K562 (cell line): Measurements from ENCODE around the gene CSF1R. TPM values are rescaled to one million over a fixed set of nuclear protein-coding genes. Genes with fewer than 3 reads are reported as not detected.

Source experiments
- ATAC-seq: fragments of 200-7000 bp; cut with Tn5 transposase; 3 replicates; pipeline ENCODE4 v1.9.1; 2020; ENCODE audit warnings: moderate library complexity
- BruUV-seq: library from RNA; stranded (reverse); fragments of 400-500 nt; replicated peaks from 2 replicates; lab custom pipeline; 2021; lab: Mats Ljungman, UMichigan
- CTCF ChIA-PET: fragments of 300-600 bp; formaldehyde crosslinking; extraction: SDS; loops from one replicate; lab custom pipeline; 2021; ENCODE audit warnings: low intra/inter-chr PET ratio; lab: Yijun Ruan, JAX
- POLR2A ChIA-PET: fragments of 300-600, 350-650 bp; sonication (Branson Sonifier 250); formaldehyde crosslinking; extraction: SDS; loops from one replicate; lab custom pipeline; 2021; ENCODE audit warnings: antibody characterized with exemption, inconsistent platforms; lab: Yijun Ruan, JAX
- DNase-seq, 4 experiments: peaks; one replicate each; pipeline versions ENCODE4 v3.0.0 to v3.0.0-alpha.2; 2011 to 2018; ENCODE audit warnings: low spot score in 3 of 4, mixed read lengths in 3 of 4; ENCODE audit errors: extremely low read depth in 1 of 4
- FAIRE-seq: peaks from 2 replicates; lab custom pipeline; 2011; peaks lifted over from hg19 to GRCh38; lab: Jason Lieb, UNC
- H2AFZ ChIP-seq: 2 replicates; pipeline ENCODE4 v1.6.0; 2011; ENCODE audit warnings: low read depth, low read length, control low read depth, inconsistent platforms
- H3K27ac ChIP-seq: fragments of 200-600 bp; 3 replicates; pipeline ENCODE4 v1.8.0; 2011; ENCODE audit warnings: low read depth, mild to moderate bottlenecking, control low read depth, inconsistent platforms, low read length, moderate library complexity, mixed read lengths; ENCODE audit errors: extremely low read depth
- H3K27me3 ChIP-seq, 2 experiments: fragments of 300-600 bp in 1 of 2; 2 replicates in 1 of 2; 3 replicates in 1 of 2; pipeline versions ENCODE4 v1.6.0 to v1.8.0; 2011; ENCODE audit warnings: inconsistent platforms in 2 of 2, low read length in 2 of 2, mild to moderate bottlenecking in 1 of 2, mixed read lengths in 1 of 2, moderate library complexity in 1 of 2; ENCODE audit not compliant: control insufficient read depth in 2 of 2, insufficient read depth in 2 of 2
- H3K36me3 ChIP-seq: fragments of 300-600 bp; 3 replicates; pipeline ENCODE4 v1.8.0; 2011; ENCODE audit warnings: mild to moderate bottlenecking, low read length, inconsistent platforms; ENCODE audit not compliant: control insufficient read depth, insufficient read depth
- H3K4me1 ChIP-seq, 2 experiments: fragments of 200-600 bp in 1 of 2; replicated peaks in 1 of 2; 2 replicates in 1 of 2; 3 replicates in 1 of 2; pipeline versions ENCODE4 v1.5.1 to v1.8.0; 2011; ENCODE audit warnings: inconsistent platforms in 2 of 2, low read length in 2 of 2, mild to moderate bottlenecking in 1 of 2, mixed read lengths in 1 of 2, moderate library complexity in 1 of 2; ENCODE audit not compliant: control insufficient read depth in 2 of 2, insufficient read depth in 2 of 2
- H3K4me2 ChIP-seq: 2 replicates; pipeline ENCODE4 v1.6.1; 2011; ENCODE audit warnings: low read length, control low read depth, inconsistent platforms, mixed read lengths; ENCODE audit not compliant: insufficient read depth
- H3K4me3 ChIP-seq: fragments of 200-600 bp; sonication (generic), shearing (Covaris generic); 2 replicates; pipeline ENCODE4 v1.5.1; 2016; ENCODE audit warnings: control low read depth, inconsistent platforms
- H3K79me2 ChIP-seq: fragments of 200-600 bp; 3 replicates; pipeline ENCODE4 v1.8.0; 2011; ENCODE audit warnings: low read length, inconsistent platforms; ENCODE audit not compliant: control insufficient read depth, insufficient read depth
- H3K9ac ChIP-seq, 2 experiments: 2 replicates each; pipeline versions ENCODE4 v1.6.0 to v1.6.1; 2011; ENCODE audit warnings: low read depth in 2 of 2, low read length in 2 of 2, control low read depth in 1 of 2, inconsistent platforms in 1 of 2, mild to moderate bottlenecking in 1 of 2, mixed read lengths in 1 of 2; ENCODE audit not compliant: insufficient read depth in 1 of 2
- H3K9me1 ChIP-seq: one replicate; pipeline ENCODE4 v1.6.0; 2011; ENCODE audit warnings: inconsistent platforms, mild to moderate bottlenecking, low read length, moderate library complexity; ENCODE audit not compliant: control insufficient read depth, insufficient read depth
- H3K9me3 ChIP-seq: replicated peaks from 2 replicates; pipeline ENCODE4 v1.5.1; 2011; ENCODE audit warnings: low read depth, low read length, inconsistent platforms; ENCODE audit not compliant: control insufficient read depth, insufficient read depth
- H4K20me1 ChIP-seq: replicated peaks from 2 replicates; pipeline ENCODE4 v1.6.1; 2011; ENCODE audit warnings: low read length, inconsistent platforms, mixed read lengths; ENCODE audit not compliant: control insufficient read depth, insufficient read depth
- ADNP ChIP-seq: fragments of 200-800 bp; sonication (Bioruptor generic); IDR thresholded peaks from 2 replicates; pipeline ENCODE4 v1.6.1; 2016; ENCODE audit warnings: missing genetic modification characterization, missing compliant biosample characterization
- GATAD2B ChIP-seq: fragments of 450-650 bp; IDR thresholded peaks from 2 replicates; pipeline ENCODE4 v1.6.1; 2017; ENCODE audit warnings: mild to moderate bottlenecking, borderline replicate concordance
- HDGF ChIP-seq: fragments of 450-650 bp; IDR thresholded peaks from 2 replicates; pipeline ENCODE4 v1.6.1; 2016
- ILK ChIP-seq: fragments of 450-650 bp; IDR thresholded peaks from 2 replicates; pipeline ENCODE4 v1.6.1; 2016; ENCODE audit warnings: missing genetic modification characterization, low read depth, mild to moderate bottlenecking, missing compliant biosample characterization, moderate library complexity, borderline replicate concordance
- POLR2G ChIP-seq: fragments of 200-400 bp; formaldehyde crosslinking; IDR thresholded peaks from 2 replicates; pipeline ENCODE4 v1.6.1; 2017; ENCODE audit warnings: low read depth, mild to moderate bottlenecking, antibody characterized with exemption, low read length, moderate library complexity
- SIN3A ChIP-seq, 2 experiments: fragments of 150-350 bp in 1 of 2; IDR thresholded peaks; 2 replicates each; pipeline ENCODE4 v1.6.1; 2011 to 2016; ENCODE audit warnings: borderline replicate concordance in 2 of 2, low read depth in 2 of 2, low read length in 2 of 2, mild to moderate bottlenecking in 2 of 2, moderate library complexity in 2 of 2; ENCODE audit not compliant: control insufficient read depth in 1 of 2
- SMARCA4 ChIP-seq: fragments of 450-650 bp; IDR thresholded peaks from 2 replicates; pipeline ENCODE4 v1.6.1; 2016
- ZNF121 ChIP-seq: sonication (generic); formaldehyde crosslinking; conservative IDR thresholded peaks from 2 replicates; pipeline ENCODE4 v1.8.0; 2022; ENCODE audit warnings: missing genetic modification reagents
- ZNF717 ChIP-seq: fragments of 250-450 bp; sonication (Bioruptor Pico); IDR thresholded peaks from 2 replicates; pipeline ENCODE4 v1.5.0; 2021
- WGBS: fragments of 100-300 bp; shearing (Covaris generic); methylation state at CpG from one replicate; pipeline ENCODE4 v1.1.6; 2016; ENCODE audit warnings: low coverage, mixed read lengths; ENCODE audit not compliant: insufficient coverage; ENCODE audit errors: missing lambda C conversion rate; 5-methylcytosine and 5-hydroxymethylcytosine counted together
- in situ Hi-C: fragments of 300-500 bp; cut with MboI; formaldehyde crosslinking; loops from 4 replicates; pipeline ENCODE4 v1.15.0; 2018; ENCODE audit warnings: inconsistent platforms, mixed read lengths
- intact Hi-C: fragments of 100-400 bp; cut with micrococcal nuclease; formaldehyde crosslinking; loops from 2 replicates; pipeline ENCODE4 v1.14.2; 2022
- polyA plus RNA-seq, 8 experiments: library from polyadenylated mRNA; depleted of rRNA in 4 of 8; stranded (reverse) in 5 of 8; unstranded in 3 of 8; fragments of >200 nt; fragmentation: Nextera tagmentation in 2 of 8; fragmentation: Illumina TruSeq in 1 of 8; extraction: Ambion mirVana in 2 of 8; extraction: Trizol in 1 of 8; gene quantifications; 2 replicates each; pipeline versions ENCODE4 v1.2.1 to v1.2.3, GENCODE V29; 2011 to 2014; ENCODE audit warnings: inconsistent platforms in 1 of 8, missing spikeins in 1 of 8
- total RNA-seq, 7 experiments: library from RNA; depleted of rRNA in 6 of 7; stranded (reverse); fragments of >200 nt in 6 of 7; fragmentation: Illumina TruSeq in 2 of 7; extraction: Trizol in 2 of 7; gene quantifications; 2 replicates each; pipeline versions ENCODE4 v1.2.1 to v1.2.3, GENCODE V29; 2011 to 2021; ENCODE audit warnings: low replicate concordance in 1 of 7
- TF ChIP-seq, protein P1 (sequence below): fragments of 250-450 bp; sonication (Bioruptor Pico); IDR thresholded peaks from 2 replicates; pipeline ENCODE4 v1.5.0; 2021; ENCODE audit warnings: mild to moderate bottlenecking, moderate library complexity

The CSF1R gene
- total and polyA plus RNA-seq, 9 of the 15 experiments (the other 6 are each of a cell fraction or from before 2014, with no cell fraction given), result 0.03 to 0.64 (median 0.20) TPM; not detected in 6

DNA sequence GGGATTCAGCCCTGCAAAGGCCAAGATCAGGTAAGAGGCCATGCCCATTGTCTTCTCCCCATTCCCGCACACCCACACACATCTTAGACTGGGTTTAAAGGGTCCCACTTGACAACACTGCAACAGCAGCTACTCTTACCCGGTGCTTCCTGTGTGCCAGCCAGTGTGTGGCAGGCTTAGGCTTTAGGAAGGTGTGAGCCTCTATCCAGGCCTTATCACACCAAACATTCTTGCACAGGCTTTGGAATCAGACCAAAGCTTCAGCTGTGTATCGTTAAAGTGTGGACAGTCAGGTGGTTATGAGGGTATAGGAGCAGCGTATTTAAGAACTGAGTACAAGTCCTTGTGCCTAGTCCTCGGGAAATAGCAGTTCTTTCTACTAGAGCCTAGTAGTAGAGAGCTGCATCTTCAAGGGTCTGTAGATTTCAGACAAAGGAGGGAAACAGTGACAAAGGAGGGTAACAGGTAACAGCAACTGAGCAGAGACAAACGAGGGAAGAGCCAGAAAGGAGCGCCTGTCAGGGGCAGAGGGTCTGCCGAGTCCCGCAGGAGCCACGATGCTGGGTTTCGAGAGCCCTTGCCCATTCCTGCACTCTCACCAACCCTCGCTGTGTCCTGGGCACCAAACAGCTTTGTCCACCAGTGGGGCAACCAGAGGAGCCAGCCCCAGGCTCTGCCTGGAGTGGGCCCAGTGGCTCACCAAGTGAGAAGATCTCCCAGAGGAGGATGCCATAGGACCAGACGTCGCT, 30.9 kb downstream of the CSF1R start (continued):
- TF ChIP-seq, protein P1, sequence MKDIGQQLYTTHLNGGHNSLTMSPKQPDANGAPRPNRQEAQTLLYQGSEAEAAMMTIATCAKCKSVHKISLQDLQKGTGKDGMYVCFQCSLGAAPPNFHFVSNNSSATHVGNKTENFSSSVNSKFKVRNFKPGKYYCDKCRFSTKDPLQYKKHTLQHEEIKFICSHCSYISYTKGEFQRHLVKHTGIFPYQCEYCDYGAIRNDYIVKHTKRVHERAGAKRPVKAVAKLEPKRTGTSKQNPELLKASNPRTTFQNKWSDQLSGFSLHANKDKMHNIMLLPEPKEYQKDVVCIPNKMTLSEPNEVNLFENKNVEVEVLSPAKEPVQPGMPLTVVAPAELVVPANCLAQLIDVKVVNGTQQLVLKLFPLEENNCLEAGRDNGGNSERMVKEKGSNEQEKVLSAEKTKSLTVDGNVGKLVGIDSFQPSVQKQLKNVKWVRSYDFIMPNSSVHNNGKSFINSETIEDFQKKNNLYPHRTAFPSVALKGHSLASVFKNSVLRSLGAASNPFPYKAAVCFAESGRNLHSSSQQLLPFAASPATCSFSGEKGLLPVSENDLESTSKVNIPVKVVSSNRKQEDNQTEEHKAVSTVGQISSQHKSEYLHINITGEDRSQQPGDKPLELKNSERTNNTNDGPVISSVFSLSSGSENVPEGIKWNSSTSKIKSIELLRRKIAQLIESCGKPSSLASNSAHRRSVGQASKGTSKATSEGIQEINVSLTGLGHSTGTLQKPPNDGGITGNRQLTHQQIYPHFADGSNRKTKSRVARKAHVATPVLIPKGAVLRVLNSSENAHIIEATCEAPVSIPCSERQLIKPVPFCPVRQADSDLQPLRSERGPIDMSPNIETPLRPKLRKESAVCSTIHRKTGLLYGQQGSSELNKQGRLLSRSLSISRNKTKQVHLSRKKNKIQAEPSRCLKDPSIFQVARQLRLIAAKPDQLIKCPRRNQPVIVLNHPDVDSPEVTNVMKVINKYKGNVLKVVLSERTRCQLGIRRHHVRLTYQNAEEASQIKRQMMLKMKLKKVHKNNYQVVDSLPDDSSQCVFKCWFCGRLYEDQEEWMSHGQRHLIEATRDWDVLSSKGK, result no peak
- TF ChIP-seq ZNF717, result no peak
- no peak for TF ChIP-seq SMARCA4
- TF ChIP-seq ILK (tag), result no peak
- no peak for TF ChIP-seq GATAD2B
- peak; percentile 54 for TF ChIP-seq POLR2G

DNA sequence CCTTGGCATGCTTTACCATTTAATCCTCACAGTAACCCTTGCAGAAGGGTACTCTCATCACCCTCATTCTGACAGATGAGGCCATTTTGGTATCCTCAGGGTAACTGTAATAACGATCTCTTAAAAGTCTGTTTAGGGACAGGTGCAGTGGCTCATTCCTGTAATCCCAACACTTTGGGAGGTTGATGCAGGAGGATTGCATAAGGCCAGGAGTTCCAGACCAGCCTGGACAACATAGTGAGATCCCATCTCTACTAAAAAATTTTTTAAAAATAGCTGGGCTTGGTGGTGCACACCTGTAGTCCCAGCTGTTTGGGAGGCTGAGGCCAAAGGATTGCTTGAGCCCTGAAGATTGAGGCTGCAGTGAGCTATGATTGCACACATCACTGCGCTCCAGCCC, 31.8 kb downstream of the CSF1R start:
- Histone ChIP-seq H3K9ac (no peak overlapping the region), H3K9me3 (no peaks in the 10 kb centered on the region), H3K79me2 (no peaks in the 10 kb centered on the region), H3K27ac (no peak overlapping the region), H3K4me3 (no peak overlapping the region), H3K36me3 (peaks cover 59% of the 10 kb centered on the region), H3K27me3 (no peaks in the 10 kb centered on the region), H3K9me1 (no peaks in the 10 kb centered on the region), H4K20me1 (no peaks in the 10 kb centered on the region; the same call in 1 of the 2 replicates), H3K4me1 (peaks cover 24 to 33% of the 10 kb centered on the region in 2 experiments), H2AFZ (no peak overlapping the region), H3K4me2 (no peak overlapping the region)
- FAIRE-seq (no peak), ATAC-seq (no peak), DNase-seq (no peak)
- 100% methylated on average over 1 of the region's 2 CpGs for WGBS
- intact Hi-C loops, result no loop called here
- no TSS peak for BruUV-seq
- in situ Hi-C loops, result no loop called here
- POLR2A ChIA-PET, result interaction anchor here (1.0 to 4.1 kb wide), 4 partner anchors 13 to 50 kb away, joined by 3 to 13 read pairs (median 6); no protein-coding TSS in a partner anchor
- CTCF ChIA-PET, result no interaction called here
- TF ChIP-seq ZNF121 (peak; percentile 93), HDGF (no peak), SIN3A (IDR thresholded peaks at IDR 0.05; ENCODE audit: borderline replicate concordance in 2 of 2, control insufficient read depth in 1 of 2, low read depth in 2 of 2, low read length in 2 of 2) (no peak), ADNP (tag) (no peak)
